GM23338 (cell line): ENCODE measurements around the gene NDUFA12. TPM values are rescaled to one million over a fixed set of nuclear protein-coding genes. Genes with fewer than 3 reads are reported as not detected.

Source experiments
- ATAC-seq: fragments of 200-7000 bp; cut with Tn5 transposase; 3 replicates; pipeline ENCODE4 v1.9.1; 2020
- DNase-seq: peaks from one replicate; pipeline ENCODE4 v3.0.0-alpha.2; 2015; ENCODE audit warnings: low spot score
- H2AFZ ChIP-seq: fragments of 200-600 bp; sonication (generic); 2 replicates; pipeline ENCODE4 v1.8.0; 2016; ENCODE audit warnings: antibody characterized with exemption, mild to moderate bottlenecking, moderate library complexity
- H3F3A ChIP-seq: fragments of 200-600 bp; sonication (generic); replicated peaks from 2 replicates; pipeline ENCODE4 v1.8.0; 2017; ENCODE audit warnings: antibody characterized with exemption, mixed run types, low read depth
- H3K27ac ChIP-seq: fragments of 200-600 bp; sonication (generic); 2 replicates; pipeline ENCODE4 v1.6.1; 2016; ENCODE audit warnings: low read depth
- H3K27me3 ChIP-seq: fragments of 200-600 bp; sonication (generic); 2 replicates; pipeline ENCODE4 v1.8.0; 2016; ENCODE audit warnings: mild to moderate bottlenecking, mixed run types, moderate library complexity; ENCODE audit not compliant: insufficient read depth
- H3K36me3 ChIP-seq: fragments of 200-600 bp; sonication (generic); 2 replicates; pipeline ENCODE4 v1.8.0; 2016; ENCODE audit warnings: mild to moderate bottlenecking; ENCODE audit not compliant: insufficient read depth
- H3K4me1 ChIP-seq: fragments of 200-600 bp; sonication (generic); 2 replicates; pipeline ENCODE4 v1.8.0; 2016; ENCODE audit warnings: mild to moderate bottlenecking, moderate library complexity; ENCODE audit not compliant: insufficient read depth
- H3K4me2 ChIP-seq: fragments of 200-600 bp; sonication (generic); 2 replicates; pipeline ENCODE4 v1.7.1; 2017; ENCODE audit warnings: mixed run types
- H3K4me3 ChIP-seq: fragments of 200-600 bp; sonication (generic); 2 replicates; pipeline ENCODE4 v1.6.1; 2016; ENCODE audit warnings: mixed run types
- H3K79me2 ChIP-seq: fragments of 200-600 bp; sonication (generic); replicated peaks from 2 replicates; pipeline ENCODE4 v1.8.0; 2017; ENCODE audit warnings: mild to moderate bottlenecking; ENCODE audit not compliant: insufficient read depth
- H3K9me2 ChIP-seq: fragments of 200-600 bp; sonication (generic); 2 replicates; pipeline ENCODE4 v1.8.0; 2017; ENCODE audit not compliant: insufficient read depth
- H4K20me1 ChIP-seq: fragments of 200-600 bp; sonication (generic); replicated peaks from 2 replicates; pipeline ENCODE4 v1.8.0; 2017; ENCODE audit warnings: mild to moderate bottlenecking; ENCODE audit not compliant: insufficient read depth
- H3K27ac Mint-ChIP-seq: 2 replicates; pipeline ENCODE4 v1.8.0; 2020; ENCODE audit warnings: inconsistent platforms, mild to moderate bottlenecking, moderate library complexity, mixed read lengths
- H3K27me3 Mint-ChIP-seq: 3 replicates; pipeline ENCODE4 v1.8.0; 2022; ENCODE audit warnings: low read depth, mild to moderate bottlenecking, moderate library complexity, mixed read lengths, inconsistent platforms; ENCODE audit not compliant: insufficient read depth, poor library complexity
- H3K36me3 Mint-ChIP-seq: 3 replicates; pipeline ENCODE4 v1.8.0; 2021; ENCODE audit warnings: low read depth, mild to moderate bottlenecking, inconsistent platforms, moderate library complexity, mixed read lengths
- H3K4me1 Mint-ChIP-seq: 3 replicates; pipeline ENCODE4 v1.8.0; 2020; ENCODE audit warnings: mild to moderate bottlenecking, inconsistent platforms, mixed read lengths
- H3K4me3 Mint-ChIP-seq: 3 replicates; pipeline ENCODE4 v1.8.0; 2021; ENCODE audit warnings: moderate library complexity, mild to moderate bottlenecking, inconsistent platforms, mixed read lengths
- H3K9me3 Mint-ChIP-seq: 3 replicates; pipeline ENCODE4 v1.8.0; 2020; ENCODE audit warnings: moderate library complexity, mild to moderate bottlenecking, inconsistent platforms, mixed read lengths
- EZH2 ChIP-seq: fragments of 200-600 bp; sonication (generic); IDR thresholded peaks from one replicate; pipeline ENCODE4 v1.8.0; 2017; ENCODE audit warnings: antibody characterized with exemption, mild to moderate bottlenecking, low read depth; ENCODE audit not compliant: unreplicated experiment
- EZH2phosphoT487 ChIP-seq: fragments of 200-600 bp; sonication (generic); IDR thresholded peaks from one replicate; pipeline ENCODE4 v1.8.1; 2018; ENCODE audit warnings: antibody characterized with exemption; ENCODE audit not compliant: unreplicated experiment
- JUNB ChIP-seq: IDR thresholded peaks from one replicate; pipeline ENCODE4 v1.6.1; 2016; ENCODE audit warnings: antibody characterized with exemption; ENCODE audit not compliant: unreplicated experiment
- NANOG ChIP-seq: IDR thresholded peaks from 2 replicates; pipeline ENCODE4 v1.6.1; 2016; ENCODE audit warnings: antibody characterized with exemption, borderline replicate concordance
- POLR2AphosphoS5 ChIP-seq: IDR thresholded peaks from 2 replicates; pipeline ENCODE4 v1.6.1; 2016; ENCODE audit warnings: antibody characterized with exemption, low read depth
- STAT1 ChIP-seq: IDR thresholded peaks from one replicate; pipeline ENCODE4 v1.6.1; 2016; ENCODE audit warnings: antibody characterized with exemption; ENCODE audit not compliant: unreplicated experiment
- ZNF114 ChIP-seq: fragments of 250-450 bp; sonication (Bioruptor Pico); IDR thresholded peaks from 2 replicates; pipeline ENCODE4 v1.5.0; 2020; ENCODE audit warnings: mild to moderate bottlenecking, moderate library complexity
- ZNF331 ChIP-seq: fragments of 250-450 bp; sonication (Bioruptor Pico); IDR thresholded peaks from 2 replicates; pipeline ENCODE4 v1.5.0; 2020; ENCODE audit warnings: low read depth, mild to moderate bottlenecking, moderate library complexity
- polyA plus RNA-seq: library from polyadenylated mRNA; unstranded; fragments of >200 nt; fragmentation: Nextera tagmentation; extraction: Ambion mirVana; gene quantifications from 2 replicates; pipeline ENCODE4 v1.2.1, GENCODE V29; 2016
- total RNA-seq: library from RNA; depleted of rRNA; stranded (reverse); fragments of >200 nt; shearing (Covaris generic); gene quantifications from 2 replicates; pipeline ENCODE4 v1.2.3, GENCODE V29; 2014
- TF ChIP-seq, protein P1 (sequence below), 2 experiments: fragments of 200-600 bp in 1 of 2; sonication (generic) in 1 of 2; conservative IDR thresholded peaks; 2 replicates each; pipeline versions ENCODE4 v1.5.1 to v1.6.1; 2016 to 2017; ENCODE audit warnings: antibody characterized with exemption in 2 of 2, low read depth in 2 of 2, mild to moderate bottlenecking in 2 of 2, moderate library complexity in 1 of 2
- TF ChIP-seq, protein P2 (sequence below): IDR thresholded peaks from 2 replicates; pipeline ENCODE4 v1.6.1; 2016; ENCODE audit warnings: antibody characterized with exemption
- TF ChIP-seq, protein P3 (sequence below): IDR thresholded peaks from one replicate; pipeline ENCODE4 v1.6.1; 2018; ENCODE audit warnings: antibody characterized with exemption; ENCODE audit not compliant: unreplicated experiment

NDUFA12 gene
- total and polyA plus RNA-seq, 2 experiments from 2014 or later: 84.9 to 386 TPM

DNA sequence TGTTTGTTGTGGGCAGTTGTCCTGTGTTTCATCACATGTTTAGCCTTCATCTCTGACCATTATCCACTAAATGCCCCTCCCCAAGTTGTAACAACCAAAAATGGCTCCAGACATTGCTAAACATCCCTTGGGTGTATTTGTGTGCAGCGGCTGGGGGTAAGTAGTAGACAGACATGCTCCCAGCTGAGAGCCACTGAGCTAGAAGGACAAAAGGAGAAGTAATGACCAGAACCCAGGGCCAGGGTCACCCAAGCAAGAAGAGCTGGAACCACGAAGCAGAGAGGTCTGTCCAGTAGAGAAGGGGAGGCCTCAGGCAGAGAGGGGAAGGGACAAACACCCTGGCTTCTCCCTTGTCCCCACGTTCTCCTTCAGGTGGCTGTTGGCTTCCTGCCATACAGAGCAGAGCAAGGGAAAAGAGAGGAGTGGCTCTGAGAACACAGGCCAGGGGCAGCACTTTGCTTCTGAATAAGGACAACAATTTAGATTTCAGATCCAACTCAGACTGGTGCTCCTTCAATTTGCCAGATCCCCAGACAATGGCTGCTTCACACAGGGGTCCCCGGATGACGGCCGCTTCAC is 55.2 kb downstream of the NDUFA12 start:
- Mint-ChIP-seq H3K4me3 (no peak overlapping the region), H3K27ac (no peak overlapping the region), H3K4me1 (no peaks in the 10 kb centered on the region; the same call in 2 of the 3 replicates), H3K9me3 (no peaks in the 10 kb centered on the region), H3K27me3 (no peaks in the 10 kb centered on the region), H3K36me3 (no peaks in the 10 kb centered on the region; the same call in 2 of the 3 replicates)
- Histone ChIP-seq H2AFZ (no peak overlapping the region), H3K27me3 (no peaks in the 10 kb centered on the region), H3K27ac (no peak overlapping the region), H3K9me2 (no peaks in the 10 kb centered on the region), H3F3A (no peaks in the 10 kb centered on the region), H3K4me2 (no peak overlapping the region), H3K4me1 (no peaks in the 10 kb centered on the region), H4K20me1 (no peaks in the 10 kb centered on the region), H3K4me3 (no peak overlapping the region), H3K79me2 (no peaks in the 10 kb centered on the region), H3K36me3 (no peaks in the 10 kb centered on the region)
- TF ChIP-seq NANOG (no peak), JUNB (no peak), EZH2 (no peak), STAT1 (no peak), ZNF114 (CRISPR knock-in tag) (no peak), ZNF331 (no peak)
- TF ChIP-seq, protein P1, sequence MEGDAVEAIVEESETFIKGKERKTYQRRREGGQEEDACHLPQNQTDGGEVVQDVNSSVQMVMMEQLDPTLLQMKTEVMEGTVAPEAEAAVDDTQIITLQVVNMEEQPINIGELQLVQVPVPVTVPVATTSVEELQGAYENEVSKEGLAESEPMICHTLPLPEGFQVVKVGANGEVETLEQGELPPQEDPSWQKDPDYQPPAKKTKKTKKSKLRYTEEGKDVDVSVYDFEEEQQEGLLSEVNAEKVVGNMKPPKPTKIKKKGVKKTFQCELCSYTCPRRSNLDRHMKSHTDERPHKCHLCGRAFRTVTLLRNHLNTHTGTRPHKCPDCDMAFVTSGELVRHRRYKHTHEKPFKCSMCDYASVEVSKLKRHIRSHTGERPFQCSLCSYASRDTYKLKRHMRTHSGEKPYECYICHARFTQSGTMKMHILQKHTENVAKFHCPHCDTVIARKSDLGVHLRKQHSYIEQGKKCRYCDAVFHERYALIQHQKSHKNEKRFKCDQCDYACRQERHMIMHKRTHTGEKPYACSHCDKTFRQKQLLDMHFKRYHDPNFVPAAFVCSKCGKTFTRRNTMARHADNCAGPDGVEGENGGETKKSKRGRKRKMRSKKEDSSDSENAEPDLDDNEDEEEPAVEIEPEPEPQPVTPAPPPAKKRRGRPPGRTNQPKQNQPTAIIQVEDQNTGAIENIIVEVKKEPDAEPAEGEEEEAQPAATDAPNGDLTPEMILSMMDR (conservative IDR thresholded peaks at IDR 0.05; ENCODE audit: low read depth in 2 of 2): no peak
- no peak for ATAC-seq
- no peak for DNase-seq

DNA sequence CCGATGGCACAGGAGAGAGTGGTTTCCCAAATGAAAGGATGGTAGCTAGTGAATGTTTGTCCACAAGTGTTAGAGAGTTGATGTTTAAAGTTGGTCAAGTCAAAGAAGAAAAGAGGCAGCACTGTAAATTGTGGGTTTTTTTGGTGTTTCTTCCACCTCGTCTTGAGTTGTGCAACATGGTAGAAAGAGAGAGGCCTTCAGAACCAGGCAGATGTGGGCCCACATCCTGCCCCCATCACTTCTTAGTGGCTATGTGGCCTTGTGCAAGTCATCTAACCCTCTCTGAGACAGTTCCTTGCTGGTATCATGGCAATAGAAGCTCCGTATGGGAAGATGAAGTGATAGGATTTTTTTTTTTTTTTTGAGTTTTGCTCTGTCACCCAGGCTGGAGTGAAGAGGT is 60.8 kb downstream of the NDUFA12 start:
- Mint-ChIP-seq H3K4me3 (no peak overlapping the region), H3K27ac (no peak overlapping the region), H3K36me3 (no peaks in the 10 kb centered on the region; the same call in 2 of the 3 replicates), H3K4me1 (no peaks in the 10 kb centered on the region), H3K27me3 (peaks cover 5% of the 10 kb centered on the region), H3K9me3 (no peaks in the 10 kb centered on the region)
- Histone ChIP-seq H3K36me3 (no peaks in the 10 kb centered on the region), H2AFZ (no peak overlapping the region), H3K4me1 (no peaks in the 10 kb centered on the region), H3K79me2 (no peaks in the 10 kb centered on the region), H3K27ac (no peak overlapping the region), H3K4me3 (no peak overlapping the region), H3F3A (no peaks in the 10 kb centered on the region), H3K27me3 (no peaks in the 10 kb centered on the region), H3K4me2 (no peak overlapping the region), H3K9me2 (no peaks in the 10 kb centered on the region), H4K20me1 (no peaks in the 10 kb centered on the region)
- no peak for TF ChIP-seq NANOG
- no peak for DNase-seq
- no peak for ATAC-seq

DNA sequence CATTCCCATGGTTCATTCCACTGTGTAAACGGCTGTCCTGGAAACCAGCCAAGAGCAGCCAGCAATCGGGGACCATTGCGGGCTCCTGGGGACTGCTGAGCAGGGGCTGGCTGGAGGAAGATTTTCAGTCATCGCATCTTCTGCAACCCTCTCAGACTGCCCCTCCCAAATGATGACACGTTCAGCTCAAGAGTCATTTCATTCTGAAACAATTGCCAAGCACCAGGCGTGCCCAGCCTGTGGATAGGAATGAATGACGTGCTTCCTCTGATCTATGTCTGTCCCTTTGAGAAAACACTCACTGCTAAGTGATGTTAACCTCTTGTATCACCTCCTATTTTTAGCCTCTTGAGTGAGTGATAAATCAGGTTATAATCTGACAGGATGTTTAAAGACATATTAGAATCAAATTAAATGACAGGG is 62.0 kb downstream of the NDUFA12 start:
- no peaks in the 10 kb centered on the region; the same call in 2 of the 3 replicates for H3K36me3 Mint-ChIP-seq
- no peak overlapping the region for H3K27ac Mint-ChIP-seq
- no peak overlapping the region for H3K4me3 Mint-ChIP-seq
- TF ChIP-seq, protein P2, sequence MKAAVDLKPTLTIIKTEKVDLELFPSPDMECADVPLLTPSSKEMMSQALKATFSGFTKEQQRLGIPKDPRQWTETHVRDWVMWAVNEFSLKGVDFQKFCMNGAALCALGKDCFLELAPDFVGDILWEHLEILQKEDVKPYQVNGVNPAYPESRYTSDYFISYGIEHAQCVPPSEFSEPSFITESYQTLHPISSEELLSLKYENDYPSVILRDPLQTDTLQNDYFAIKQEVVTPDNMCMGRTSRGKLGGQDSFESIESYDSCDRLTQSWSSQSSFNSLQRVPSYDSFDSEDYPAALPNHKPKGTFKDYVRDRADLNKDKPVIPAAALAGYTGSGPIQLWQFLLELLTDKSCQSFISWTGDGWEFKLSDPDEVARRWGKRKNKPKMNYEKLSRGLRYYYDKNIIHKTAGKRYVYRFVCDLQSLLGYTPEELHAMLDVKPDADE: no peak
- TF ChIP-seq EZH2: no peak
- TF ChIP-seq POLR2AphosphoS5: no peak
- no peak for TF ChIP-seq STAT1
- TF ChIP-seq EZH2phosphoT487: no peak
- TF ChIP-seq, protein P3, sequence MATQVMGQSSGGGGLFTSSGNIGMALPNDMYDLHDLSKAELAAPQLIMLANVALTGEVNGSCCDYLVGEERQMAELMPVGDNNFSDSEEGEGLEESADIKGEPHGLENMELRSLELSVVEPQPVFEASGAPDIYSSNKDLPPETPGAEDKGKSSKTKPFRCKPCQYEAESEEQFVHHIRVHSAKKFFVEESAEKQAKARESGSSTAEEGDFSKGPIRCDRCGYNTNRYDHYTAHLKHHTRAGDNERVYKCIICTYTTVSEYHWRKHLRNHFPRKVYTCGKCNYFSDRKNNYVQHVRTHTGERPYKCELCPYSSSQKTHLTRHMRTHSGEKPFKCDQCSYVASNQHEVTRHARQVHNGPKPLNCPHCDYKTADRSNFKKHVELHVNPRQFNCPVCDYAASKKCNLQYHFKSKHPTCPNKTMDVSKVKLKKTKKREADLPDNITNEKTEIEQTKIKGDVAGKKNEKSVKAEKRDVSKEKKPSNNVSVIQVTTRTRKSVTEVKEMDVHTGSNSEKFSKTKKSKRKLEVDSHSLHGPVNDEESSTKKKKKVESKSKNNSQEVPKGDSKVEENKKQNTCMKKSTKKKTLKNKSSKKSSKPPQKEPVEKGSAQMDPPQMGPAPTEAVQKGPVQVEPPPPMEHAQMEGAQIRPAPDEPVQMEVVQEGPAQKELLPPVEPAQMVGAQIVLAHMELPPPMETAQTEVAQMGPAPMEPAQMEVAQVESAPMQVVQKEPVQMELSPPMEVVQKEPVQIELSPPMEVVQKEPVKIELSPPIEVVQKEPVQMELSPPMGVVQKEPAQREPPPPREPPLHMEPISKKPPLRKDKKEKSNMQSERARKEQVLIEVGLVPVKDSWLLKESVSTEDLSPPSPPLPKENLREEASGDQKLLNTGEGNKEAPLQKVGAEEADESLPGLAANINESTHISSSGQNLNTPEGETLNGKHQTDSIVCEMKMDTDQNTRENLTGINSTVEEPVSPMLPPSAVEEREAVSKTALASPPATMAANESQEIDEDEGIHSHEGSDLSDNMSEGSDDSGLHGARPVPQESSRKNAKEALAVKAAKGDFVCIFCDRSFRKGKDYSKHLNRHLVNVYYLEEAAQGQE: no peak
- no peak for TF ChIP-seq ZNF331
- TF ChIP-seq, protein P1 (conservative IDR thresholded peaks at IDR 0.05; ENCODE audit: low read depth in 2 of 2): no peak

More for the DNA sequence above, 62.0 kb downstream of the NDUFA12 start:
- Histone ChIP-seq H3K9me2 (no peaks in the 10 kb centered on the region), H3K79me2 (no peaks in the 10 kb centered on the region), H3K27ac (no peak overlapping the region), H3K4me3 (no peak overlapping the region), H4K20me1 (no peaks in the 10 kb centered on the region), H3K4me2 (no peak overlapping the region), H3K27me3 (no peaks in the 10 kb centered on the region), H3K4me1 (no peaks in the 10 kb centered on the region), H3F3A (no peaks in the 10 kb centered on the region), H2AFZ (no peak overlapping the region), H3K36me3 (no peaks in the 10 kb centered on the region)
- Mint-ChIP-seq H3K9me3 (no peaks in the 10 kb centered on the region), H3K27me3 (peaks cover 5% of the 10 kb centered on the region), H3K4me1 (no peaks in the 10 kb centered on the region)
- DNase-seq (no peak), ATAC-seq (no peak)
